Gastrocnemius medialis (tissue), 4 donors: Measurements from ENCODE around the gene KLHDC4.

ENCODE experiments used
- CTCF ChIP-seq, 5 experiments: fragments of 450-650 bp in 3 of 5; fragments of 200-600 bp in 2 of 5; sonication (generic) in 2 of 5; IDR thresholded peaks in 4 of 5; conservative IDR thresholded peaks in 1 of 5; 1 replicate in 4 of 5; 2 replicates in 1 of 5; pipeline ENCODE4 v1.5.1; 2016 to 2019; ENCODE audit warnings: antibody characterized with exemption in 5 of 5, mild to moderate bottlenecking in 3 of 5, moderate library complexity in 3 of 5
- POLR2A ChIP-seq, 2 donors: fragments of 450-650 bp; IDR thresholded peaks; one replicate each; pipeline ENCODE4 v1.6.1; 2017; ENCODE audit warnings: antibody characterized with exemption in 2 of 2, mild to moderate bottlenecking in 2 of 2, moderate library complexity in 2 of 2

GRCh38 chr16:87662254-87663204 lies 103.3 kb downstream of the KLHDC4 start:
- TF ChIP-seq POLR2A (IDR thresholded peaks at IDR 0.05), result no peak
- TF ChIP-seq CTCF (IDR thresholded peaks at IDR 0.05 in 4 of 5, conservative IDR thresholded peaks at IDR 0.05 in 1 of 5), result no peak
